Loucy (cell line): ENCODE data around the gene HLA-B.

Source experiments
- CTCF ChIP-seq: fragments of 200-600 bp; sonication (generic); conservative IDR thresholded peaks from 2 replicates; pipeline ENCODE4 v1.5.1; 2014; ENCODE audit warnings: mild to moderate bottlenecking, antibody characterized with exemption, low read length
- EZH2phosphoT487 ChIP-seq: fragments of 200-600 bp; IDR thresholded peaks from 2 replicates; pipeline ENCODE4 v1.6.1; 2018; ENCODE audit warnings: antibody characterized with exemption, mild to moderate bottlenecking, moderate library complexity, borderline replicate concordance

GRCh38 chr6:31378062-31378720, 21.2 kb upstream of the HLA-B start:
- TF ChIP-seq CTCF (no peak), EZH2phosphoT487 (no peak)
